Stimulated activated CD4-positive, alpha-beta T cell treated with anti-CD3 and anti-CD28 coated beads, Interleukin-4, amount 100 ng/mL, for 1 hour (primary cell): ENCODE data around the gene TCF4.

Experiments
- DNase-seq: peaks from one replicate; pipeline ENCODE4 v3.0.0-alpha.2; 2020

TCF4 gene

DNA sequence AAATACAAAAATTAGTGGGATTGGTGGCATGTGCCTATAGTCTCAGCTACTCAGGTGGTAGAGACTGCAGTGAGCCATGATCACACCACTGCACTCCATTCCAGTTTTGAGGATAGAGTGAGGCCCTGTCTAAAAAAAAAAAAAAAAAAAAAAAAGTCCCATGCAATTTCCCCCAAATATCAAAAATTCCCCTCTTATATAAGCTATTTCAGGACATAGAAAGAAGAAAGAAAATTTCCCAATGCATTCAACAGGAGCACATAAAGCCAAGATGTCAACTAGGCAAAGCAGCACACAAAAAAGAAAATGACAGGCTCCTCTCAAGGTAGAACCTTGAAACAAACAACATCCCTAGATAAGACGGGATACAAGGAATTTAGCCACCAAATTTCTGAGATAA, 213.3 kb downstream of the TCF4 start:
- no peak for DNase-seq

DNA sequence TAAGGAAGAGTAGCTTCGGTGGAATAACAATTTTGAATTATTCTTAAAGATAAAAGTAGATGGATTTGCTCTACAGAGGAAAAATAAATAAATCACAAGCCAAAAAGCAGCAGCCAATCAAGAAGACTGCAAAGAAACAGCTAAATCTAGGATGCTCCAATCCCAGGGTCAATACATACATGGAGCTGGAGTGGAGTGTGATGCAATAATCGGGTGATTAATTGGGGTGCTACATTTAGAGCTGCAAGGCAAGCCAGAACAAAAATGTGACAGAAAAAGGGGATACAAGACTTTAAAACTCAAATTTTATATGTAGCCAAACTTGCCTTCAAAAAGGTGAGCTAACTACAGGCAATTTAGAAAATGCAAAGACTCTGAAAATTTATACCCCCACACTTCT, 215.8 kb downstream of the TCF4 start:
- no peak for DNase-seq

DNA sequence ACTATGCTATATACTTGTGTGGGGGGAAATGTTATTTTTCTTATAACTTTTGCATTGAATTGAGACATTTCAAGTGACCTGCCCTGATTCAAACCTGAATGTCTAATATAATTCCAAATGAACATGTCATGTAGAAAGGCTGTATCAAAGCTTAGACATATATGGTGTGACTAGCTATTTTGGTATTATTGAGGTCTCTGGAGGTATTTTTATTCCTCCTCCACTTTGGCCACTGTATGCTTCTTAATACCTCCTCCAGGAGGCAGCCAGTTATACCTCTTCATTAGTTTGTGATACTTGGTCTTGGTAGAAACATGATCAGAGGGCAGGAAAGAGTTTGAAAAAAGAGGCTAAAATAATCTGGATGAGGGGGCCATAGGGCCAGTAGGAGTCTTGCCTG, 217.1 kb downstream of the TCF4 start:
- no peak for DNase-seq

DNA sequence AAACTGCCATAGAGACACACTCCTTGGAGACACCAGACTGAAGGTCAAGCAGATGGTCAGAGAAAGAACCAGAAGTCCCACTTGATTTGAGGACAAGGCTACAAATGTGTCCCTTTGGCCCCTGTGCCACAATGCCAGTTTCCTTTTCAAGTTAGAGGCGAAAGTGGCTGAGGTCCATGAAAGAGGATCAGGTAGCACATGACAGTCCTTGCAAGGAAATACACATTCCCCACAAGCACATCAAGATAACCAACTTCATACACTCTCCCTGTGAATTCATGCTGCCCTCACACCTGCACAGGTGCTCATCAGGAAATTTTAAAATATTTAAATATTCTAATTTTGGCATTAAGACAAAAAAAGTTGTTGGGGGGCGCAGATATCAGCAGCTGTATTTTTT, 218.6 kb downstream of the TCF4 start:
- DNase-seq = no peak

DNA sequence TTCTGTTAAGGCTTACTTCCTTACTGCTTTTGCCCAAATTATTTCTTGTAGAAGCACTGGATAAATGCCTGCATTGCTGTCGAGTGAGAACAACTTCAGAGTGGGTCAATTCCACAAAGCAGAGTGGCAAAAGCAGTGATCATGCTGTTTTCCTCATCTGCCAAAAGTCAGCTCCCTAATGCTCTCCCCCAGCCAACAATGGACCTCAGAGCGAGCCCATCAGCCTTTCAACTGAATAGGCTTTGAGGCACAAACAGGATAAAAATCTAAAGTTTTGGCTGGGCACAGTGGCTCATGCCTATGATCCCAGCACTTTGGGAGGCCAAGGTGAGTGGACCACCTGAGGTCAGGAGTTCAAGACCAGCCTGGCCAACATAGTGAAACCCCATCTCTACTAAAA, 222.7 kb downstream of the TCF4 start:
- no peak for DNase-seq

DNA sequence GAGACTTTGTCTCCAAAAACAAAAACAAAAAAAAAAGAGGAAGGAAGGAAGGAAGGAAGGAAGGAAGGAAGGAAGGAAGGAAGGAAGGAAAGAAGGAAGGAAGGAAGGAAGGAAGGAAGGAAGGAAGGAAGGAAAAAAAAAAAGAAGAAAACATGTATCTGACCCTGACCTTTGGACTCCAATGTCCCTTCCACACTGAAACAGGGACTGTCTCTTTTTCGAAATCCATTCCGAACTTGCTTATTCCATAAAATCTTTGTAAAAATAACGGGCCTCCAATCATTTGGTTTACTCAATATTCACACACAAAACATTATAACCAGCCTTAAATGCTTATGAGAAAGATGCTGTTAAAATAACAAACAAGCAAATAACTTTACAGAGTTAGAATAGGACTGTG, 225.7 kb downstream of the TCF4 start:
- no peak for DNase-seq

DNA sequence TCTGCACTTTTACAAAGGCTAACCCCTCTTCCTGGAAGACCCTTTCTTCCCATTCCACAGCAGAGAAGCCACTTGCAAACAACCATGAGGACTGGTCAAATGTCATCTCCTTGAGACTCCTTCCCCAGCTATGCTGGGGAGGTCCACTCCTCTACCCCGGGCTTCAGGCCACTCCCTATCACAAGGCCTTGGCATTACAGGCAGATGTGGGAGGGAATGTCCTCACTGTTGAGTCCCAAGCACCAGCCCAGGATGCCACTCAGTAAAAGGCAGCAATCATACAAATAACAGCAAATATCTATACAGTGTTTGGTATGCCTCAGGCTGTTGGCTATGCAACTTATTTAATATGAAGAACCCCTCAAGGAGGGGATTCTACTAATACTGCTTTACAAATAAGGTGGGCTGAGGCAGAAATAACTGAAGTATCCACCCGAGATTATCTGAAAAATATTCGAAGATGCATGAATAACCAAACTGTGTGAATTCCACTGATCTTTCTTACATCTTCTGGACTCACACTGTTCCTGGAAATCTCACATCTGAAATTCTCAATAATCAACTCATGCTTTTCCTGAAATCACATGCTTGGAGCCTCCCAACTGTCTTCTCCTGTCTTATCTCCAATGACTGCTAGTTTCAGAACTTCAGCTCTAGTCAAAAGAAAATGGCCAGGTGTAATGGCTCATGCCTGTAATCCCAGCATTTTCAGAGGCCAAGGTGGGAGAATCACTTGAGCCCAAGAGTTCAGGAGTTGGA, 226.3 kb downstream of the TCF4 start:
- DNase-seq = no peak

DNA sequence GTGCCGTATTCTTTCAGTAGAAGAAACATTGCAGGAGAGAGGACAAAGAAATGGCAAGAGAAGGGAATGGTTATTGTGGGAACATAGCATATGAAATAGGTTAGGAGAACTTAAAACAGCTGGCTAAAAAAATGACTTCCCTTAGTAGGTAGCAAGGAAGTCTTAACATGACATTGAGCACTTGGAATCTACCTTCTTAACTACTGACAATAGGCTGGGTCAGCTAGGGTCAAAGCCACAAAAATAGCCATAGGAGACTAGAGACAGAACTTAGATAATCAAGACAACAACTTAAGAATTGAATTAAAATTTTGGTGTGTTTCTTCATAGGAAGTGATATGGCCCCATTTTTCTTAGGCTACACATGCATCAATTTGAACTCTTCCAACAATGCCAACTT, 227.9 kb downstream of the TCF4 start:
- DNase-seq = no peak

DNA sequence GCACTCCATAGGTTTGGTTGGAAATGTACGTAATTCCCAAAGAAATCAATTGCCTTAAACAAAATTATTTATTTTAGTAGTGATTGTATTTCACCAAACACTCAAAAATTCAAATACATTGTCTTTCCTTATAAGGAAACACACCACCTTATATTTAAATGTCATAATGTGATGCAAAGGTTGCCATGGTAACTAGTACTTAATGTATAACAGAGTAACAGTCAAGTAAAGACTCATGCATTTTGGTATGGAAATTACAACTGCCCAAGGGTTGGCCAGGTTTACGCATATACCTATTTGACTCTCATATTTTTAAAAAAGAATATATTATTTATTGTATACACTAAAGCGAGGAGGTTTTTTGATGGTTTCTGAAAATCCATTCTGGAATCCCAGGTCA, 231.2 kb downstream of the TCF4 start:
- DNase-seq = no peak

DNA sequence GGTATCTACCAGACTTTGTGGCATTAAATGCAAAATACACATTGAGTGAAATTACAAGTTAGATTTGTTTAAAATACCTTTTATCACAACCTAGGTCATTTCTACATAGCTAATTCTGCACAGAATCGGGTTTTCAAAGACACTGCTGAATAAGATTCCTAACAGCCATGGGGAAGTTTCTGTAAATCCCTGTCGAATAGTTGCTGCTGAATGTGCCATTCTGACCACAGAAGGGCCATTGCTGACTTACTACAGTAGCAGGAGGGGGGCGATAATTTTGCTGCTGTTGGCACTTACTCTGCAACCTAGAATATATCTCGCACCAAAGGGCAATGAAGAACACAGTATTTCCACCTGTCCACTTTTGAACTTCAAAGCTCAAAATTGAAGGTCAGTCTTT, 232.8 kb downstream of the TCF4 start:
- no peak for DNase-seq

DNA sequence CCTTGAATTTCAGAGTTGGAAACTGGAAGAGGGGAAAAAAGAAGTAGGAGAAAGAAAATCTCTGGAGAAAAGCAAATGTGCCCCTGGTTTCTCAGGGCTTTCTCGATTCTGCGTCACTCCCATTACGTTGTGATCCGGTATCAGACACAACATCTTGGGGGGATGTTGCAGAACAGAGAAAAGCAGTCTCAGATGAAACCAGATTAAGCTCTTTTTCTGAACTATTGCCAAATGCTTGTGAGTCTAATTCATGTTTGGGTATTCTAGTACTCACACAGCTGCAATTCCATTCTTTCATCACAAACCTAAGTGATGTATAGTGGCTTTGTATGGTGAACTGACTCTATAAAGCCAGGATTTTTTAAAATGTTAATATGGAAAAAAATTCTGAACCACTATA, 233.2 kb downstream of the TCF4 start:
- DNase-seq = no peak

DNA sequence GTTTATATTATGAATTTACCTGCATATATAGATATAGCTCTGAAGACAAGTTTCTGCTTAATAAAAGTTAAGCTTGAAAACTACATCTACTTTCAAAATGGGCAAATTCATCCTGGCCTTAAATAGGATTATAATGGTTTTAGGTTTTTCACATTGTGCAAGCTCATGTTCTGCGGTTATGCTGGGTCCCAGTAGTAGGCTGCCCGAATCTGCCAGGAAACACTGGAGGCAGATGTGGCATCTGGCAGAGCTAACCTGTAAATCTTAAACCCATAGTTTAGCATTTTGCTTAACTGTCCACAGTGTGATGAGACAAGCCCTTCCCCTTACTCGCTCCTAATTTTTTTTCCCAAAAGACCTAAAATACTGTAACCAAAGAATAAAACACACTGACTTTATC, 234.2 kb downstream of the TCF4 start:
- no peak for DNase-seq

DNA sequence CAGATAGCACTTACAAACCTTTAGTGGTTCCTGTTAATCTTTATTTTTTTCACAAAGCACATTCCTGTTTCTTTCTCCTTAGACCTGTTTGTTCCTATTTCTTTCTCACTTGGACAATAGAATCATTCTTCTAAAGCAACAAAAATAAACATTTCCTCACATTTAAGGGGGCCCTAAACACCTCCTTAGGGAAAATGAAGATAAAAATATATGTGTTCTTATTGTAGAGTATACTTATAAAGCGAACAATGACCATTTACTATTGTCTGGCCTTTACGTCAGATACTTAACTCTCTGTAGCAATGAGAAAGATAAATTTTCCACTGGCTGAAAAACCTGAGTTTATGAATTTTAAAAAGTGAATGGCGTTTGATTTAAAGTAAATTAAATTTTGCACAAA, 234.6 kb downstream of the TCF4 start:
- no peak for DNase-seq

DNA sequence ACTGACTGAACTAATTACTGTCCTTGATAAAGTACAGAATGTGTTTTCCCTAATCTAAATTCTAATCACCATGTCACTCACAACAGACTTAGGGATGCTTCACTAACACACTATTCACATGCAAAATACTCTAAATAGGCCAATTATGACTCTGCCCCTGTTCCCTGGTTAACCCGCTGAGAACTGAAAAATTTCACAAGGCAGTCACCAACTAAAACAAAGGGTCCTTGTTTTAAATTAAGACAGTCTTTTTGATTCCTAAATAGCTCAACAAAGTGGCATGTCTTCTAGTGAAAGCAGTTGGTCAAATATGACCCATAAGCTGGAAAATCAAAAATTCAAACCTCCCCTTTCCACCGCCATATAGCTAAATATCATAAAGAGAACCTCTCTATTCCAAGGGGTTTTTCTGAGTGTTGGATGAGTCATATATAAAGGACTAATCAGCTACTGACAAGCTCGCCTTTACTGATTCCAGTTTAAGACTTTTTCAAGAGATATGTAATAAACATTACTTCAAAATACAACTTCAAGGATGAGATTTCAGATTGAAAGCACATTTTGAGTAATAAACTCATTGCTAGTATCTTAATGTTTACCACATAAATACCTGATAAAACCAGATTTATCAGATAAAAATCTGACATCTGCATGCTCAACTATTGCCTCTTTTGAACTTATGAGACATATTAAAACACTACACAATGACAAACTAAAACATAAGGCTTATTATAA, 235.8 kb downstream of the TCF4 start:
- no peak for DNase-seq

DNA sequence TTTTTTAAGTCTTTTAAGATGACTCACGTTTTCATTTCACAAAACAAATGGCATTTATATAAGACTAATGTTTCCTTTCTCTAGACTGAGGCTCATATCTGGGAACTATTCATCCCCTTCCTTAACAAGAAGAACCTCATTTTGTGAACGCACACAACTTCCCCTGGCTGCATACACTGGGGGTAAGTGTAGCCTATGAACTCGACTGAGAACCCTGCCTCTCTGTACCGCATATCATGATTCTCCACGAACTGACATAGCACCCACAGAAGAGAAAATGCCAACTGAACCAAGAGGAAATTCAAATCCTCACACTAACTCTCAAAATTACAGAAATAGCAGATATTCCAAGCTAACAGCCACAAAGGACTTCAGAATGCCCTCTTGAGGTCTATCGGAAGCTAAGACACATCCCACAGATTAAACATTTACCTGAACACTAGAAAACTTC, 236.7 kb downstream of the TCF4 start:
- DNase-seq = no peak

DNA sequence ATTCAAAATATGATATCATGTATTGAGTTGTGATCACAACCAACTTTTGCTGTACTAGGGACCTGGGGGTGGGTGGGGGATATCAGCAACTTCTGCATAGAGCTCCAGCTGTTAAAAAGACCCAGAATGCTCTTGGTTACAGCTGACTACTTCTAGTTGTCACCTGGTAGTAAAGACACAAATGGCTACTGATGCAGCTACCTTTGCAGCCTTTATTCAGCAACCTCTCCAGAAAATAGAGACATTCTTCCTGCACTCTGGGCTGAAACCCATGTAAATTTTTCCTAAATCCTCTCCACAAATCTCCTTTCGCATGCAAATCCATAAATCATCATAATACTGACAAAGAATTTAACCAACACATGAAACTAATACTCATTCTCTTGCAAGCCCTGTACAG, 238.3 kb downstream of the TCF4 start:
- no peak for DNase-seq

DNA sequence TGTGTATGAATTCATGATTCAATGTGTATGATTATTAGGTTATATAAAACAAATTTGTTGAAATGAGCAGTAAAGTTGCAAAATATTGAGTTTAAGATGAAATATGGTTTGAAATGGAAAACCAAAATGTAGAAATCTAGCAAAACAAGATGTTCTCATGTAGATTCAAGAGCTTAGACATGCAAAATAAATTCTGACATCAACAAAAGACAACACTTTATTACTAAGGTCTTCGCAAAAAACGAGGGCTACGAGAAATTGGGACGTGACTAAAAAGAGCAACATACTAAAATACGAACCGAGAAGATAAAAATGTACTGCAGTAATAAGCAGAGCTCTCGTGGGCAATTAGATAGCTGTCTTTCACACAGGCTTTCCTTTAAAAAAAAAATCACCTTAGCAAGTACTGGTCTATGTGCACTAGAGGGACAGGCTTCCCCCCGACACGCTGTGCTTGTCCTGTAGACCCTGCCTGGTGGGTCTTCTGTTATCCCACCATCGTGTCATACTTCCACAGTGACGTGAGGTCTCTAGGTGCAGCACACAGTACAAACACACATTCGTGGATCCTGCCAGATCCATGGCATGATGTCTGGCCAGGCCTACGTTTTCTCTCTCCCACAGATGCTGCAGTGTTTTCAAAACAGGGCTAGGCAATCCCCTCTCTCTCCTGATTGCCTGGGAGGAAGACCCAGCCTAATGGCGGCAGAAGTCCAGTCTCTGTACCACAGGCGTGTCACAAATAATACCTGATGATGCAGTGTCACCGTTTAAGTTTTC, 240.8 kb downstream of the TCF4 start:
- DNase-seq = no peak

DNA sequence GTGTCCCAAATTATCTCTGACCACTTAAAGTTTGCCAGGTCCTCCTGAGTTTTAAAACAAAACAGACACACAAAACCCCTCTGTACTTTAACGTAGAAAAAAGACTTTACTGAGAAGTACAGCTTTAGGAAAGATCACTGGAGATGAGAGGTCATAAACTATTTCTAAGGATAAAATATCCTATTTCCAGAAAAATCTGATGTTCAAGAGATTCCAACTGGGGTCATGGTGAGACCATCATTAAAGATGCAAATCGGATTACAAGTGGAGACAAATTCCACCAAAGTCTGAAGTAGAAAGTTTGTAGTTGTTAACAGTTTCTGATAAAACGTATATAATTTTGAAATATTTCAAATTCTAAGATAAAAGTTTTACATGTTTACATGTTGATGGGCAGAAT, 241.6 kb downstream of the TCF4 start:
- no peak for DNase-seq

DNA sequence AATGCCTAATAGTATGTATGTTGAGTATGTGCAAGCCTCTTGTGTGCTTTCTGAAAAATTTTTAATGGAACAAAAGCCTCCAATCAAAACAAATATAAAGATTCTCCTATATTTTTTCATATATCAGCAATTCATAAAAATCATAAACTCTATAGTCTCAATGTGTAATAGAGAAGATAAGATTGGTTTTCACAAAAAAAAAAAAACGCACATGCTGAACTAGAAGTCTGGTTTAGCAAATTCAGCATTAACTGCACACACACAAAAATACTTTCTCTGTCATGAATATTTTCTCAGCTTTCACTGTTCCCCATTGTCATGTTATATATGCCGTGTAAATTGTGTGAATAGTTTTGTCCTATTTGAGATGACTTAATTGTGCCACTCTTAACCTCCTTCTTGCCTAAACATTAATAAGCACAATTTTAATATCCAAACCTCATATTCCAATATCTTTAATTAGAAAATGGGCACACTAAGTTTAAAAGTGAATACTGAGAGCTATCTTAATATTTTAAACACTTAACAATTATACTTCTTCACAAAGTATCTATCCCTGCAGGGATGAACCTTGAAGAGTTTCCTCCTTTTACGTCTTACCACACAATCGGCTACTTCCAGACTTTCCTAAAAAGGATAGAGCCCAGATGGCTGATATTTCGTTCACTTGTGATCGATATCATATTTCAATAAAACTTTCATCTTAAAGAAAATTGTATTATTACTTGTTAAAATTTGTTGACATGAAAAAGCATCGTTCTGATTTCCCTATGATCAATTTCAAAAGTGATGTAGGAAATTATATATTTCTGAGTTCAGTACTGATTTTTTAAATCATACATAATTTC, 242.7 kb downstream of the TCF4 start:
- DNase-seq = no peak

DNA sequence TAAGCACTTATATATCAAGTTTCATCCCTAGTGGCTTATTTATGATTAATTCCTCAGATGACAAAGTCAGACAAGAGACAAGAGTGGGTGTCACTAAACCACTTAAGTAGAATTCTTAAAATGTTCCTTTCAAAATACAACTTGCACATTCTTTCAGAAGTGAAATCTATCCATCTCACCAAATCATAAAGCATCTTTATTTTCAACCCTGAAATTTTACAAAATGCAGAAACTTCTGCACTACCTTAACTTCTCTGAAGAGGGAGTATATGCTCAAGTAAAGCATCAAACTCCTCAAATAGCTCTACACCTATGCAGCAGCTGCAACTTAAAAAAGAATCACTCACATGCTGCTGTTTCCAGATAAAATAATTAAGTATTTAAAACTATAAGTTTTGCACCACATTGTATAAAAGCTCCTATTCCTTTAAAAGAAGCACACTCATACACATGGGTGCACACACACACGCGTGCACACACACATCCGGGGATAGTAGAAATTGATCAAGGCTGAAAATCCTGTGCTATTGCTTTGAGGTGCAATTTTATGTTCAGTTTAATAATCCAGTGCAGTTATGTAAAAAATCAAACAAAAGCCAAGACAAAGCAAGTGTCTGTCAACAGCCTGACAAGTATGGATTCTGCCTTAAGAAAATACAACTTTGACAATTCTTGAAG, 244.5 kb downstream of the TCF4 start:
- no peak for DNase-seq

DNA sequence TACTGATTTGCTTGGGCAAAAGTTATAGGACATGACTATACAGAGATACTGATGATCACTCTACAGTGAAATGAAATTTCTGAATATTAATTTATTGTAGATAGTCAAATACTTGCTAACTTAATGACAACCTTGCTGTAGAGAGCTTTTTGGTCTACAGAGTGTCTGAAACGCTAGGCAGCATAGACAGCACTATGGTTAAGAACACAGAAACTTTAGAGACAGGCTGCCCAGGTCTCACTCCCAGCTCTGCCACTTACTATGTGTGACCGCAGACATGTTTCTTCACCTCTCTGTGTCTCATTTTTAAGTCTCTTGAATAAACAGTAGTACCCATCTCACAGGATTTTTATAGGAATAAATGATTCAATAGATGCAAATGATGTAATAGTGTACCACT, 247.0 kb downstream of the TCF4 start:
- DNase-seq = no peak

DNA sequence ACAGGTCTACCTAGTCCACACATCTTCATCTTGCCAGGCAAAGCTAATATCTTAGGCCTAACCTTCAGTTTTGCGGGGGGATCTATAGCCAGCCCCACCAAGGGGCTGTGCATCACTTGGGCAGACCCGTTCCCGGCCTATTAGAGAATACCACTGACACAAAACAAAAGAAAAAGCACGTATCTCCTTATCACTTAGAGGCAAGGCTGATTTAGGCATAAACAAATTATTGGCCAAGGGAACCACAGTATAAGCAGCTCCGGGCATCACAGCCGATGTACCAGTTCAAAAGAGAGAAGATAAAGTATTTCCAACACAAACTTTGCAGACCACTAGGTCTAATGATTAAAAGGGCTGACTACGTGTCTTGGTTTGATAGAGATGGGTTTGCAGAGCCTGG, 248.0 kb downstream of the TCF4 start:
- DNase-seq = no peak
